ENCODE measurements around the gene ASTN1.

DNA sequence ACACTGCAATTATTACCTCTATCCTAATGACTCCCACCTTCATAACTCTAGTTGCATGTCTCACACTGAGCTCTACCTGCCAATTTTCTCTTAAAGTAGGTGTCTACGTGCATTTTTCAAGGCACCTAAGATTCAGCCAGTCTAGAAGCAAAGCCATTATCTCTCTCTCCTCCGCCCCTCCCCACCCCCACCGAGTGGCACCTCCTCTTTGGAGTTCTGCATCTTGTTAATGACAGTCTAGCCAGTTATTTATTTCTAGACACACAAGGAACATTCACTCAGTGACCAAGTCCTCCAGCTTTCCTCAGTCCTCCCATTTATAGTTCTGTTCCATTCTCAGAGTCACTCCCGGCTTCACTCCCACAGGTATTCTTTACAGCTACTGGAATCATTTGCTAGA, 47.6 kb downstream of the ASTN1 start:
- TF ChIP-seq, protein P1, sequence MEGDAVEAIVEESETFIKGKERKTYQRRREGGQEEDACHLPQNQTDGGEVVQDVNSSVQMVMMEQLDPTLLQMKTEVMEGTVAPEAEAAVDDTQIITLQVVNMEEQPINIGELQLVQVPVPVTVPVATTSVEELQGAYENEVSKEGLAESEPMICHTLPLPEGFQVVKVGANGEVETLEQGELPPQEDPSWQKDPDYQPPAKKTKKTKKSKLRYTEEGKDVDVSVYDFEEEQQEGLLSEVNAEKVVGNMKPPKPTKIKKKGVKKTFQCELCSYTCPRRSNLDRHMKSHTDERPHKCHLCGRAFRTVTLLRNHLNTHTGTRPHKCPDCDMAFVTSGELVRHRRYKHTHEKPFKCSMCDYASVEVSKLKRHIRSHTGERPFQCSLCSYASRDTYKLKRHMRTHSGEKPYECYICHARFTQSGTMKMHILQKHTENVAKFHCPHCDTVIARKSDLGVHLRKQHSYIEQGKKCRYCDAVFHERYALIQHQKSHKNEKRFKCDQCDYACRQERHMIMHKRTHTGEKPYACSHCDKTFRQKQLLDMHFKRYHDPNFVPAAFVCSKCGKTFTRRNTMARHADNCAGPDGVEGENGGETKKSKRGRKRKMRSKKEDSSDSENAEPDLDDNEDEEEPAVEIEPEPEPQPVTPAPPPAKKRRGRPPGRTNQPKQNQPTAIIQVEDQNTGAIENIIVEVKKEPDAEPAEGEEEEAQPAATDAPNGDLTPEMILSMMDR (IDR thresholded peaks at IDR 0.05; ENCODE audit: insufficient read depth, low read length), result no peak
- TF ChIP-seq POLR2AphosphoS5 (IDR thresholded peaks at IDR 0.05; ENCODE audit: low read depth) (no peak), REST (IDR thresholded peaks at IDR 0.05; ENCODE audit: insufficient replicate concordance, low read depth) (no peak), SPI1 (IDR thresholded peaks at IDR 0.05; ENCODE audit: borderline replicate concordance, low read depth) (no peak)

Measured in HL-60 (cell line).